OCI-LY7 (cell line): ENCODE results near the gene GLIPR1L2. TPM values are rescaled to one million over a fixed set of nuclear protein-coding genes. Genes with fewer than 3 reads are reported as not detected.

Source experiments
- BruUV-seq: library from RNA; stranded (reverse); fragments of 400-500 nt; replicated peaks from 2 replicates; lab custom pipeline; 2021; lab: Mats Ljungman, UMichigan
- CTCF ChIA-PET: fragments of 300-600 bp; sonication (Branson Sonifier 250); formaldehyde crosslinking; loops from one replicate; lab custom pipeline; 2022; ENCODE audit warnings: antibody characterized with exemption; ENCODE audit not compliant: unreplicated experiment; lab: Charles Lee
- POLR2A ChIA-PET: fragments of 300-600 bp; sonication (Branson Sonifier 250); formaldehyde crosslinking; loops from one replicate; lab custom pipeline; 2022; ENCODE audit warnings: antibody characterized with exemption; lab: Charles Lee
- DNase-seq: peaks from one replicate; pipeline ENCODE4 v3.0.0-alpha.2; 2015; ENCODE audit warnings: low spot score
- H2AFZ ChIP-seq: fragments of 200-600 bp; sonication (generic), shearing (Covaris generic); 2 replicates; pipeline ENCODE4 v1.6.1; 2014; ENCODE audit warnings: mild to moderate bottlenecking, antibody characterized with exemption, low read length, moderate library complexity
- H3K27ac ChIP-seq: fragments of 200-600 bp; sonication (generic); 2 replicates; pipeline ENCODE4 v1.5.1; 2014; ENCODE audit warnings: mixed run types, low read depth, mild to moderate bottlenecking, moderate library complexity, low read length, inconsistent platforms; ENCODE audit not compliant: poor library complexity, severe bottlenecking
- H3K36me3 ChIP-seq: fragments of 200-600 bp; sonication (generic); 2 replicates; pipeline ENCODE4 v1.6.1; 2014; ENCODE audit warnings: mild to moderate bottlenecking, antibody characterized with exemption, low read length, moderate library complexity, mixed read lengths; ENCODE audit not compliant: insufficient read depth
- H3K4me1 ChIP-seq: fragments of 200-600 bp; sonication (generic); 2 replicates; pipeline ENCODE4 v1.5.1; 2014; ENCODE audit warnings: mild to moderate bottlenecking, low read length; ENCODE audit not compliant: insufficient read depth, poor library complexity, severe bottlenecking
- H3K4me2 ChIP-seq: fragments of 200-600 bp; sonication (generic); 2 replicates; pipeline ENCODE4 v1.6.1; 2014; ENCODE audit warnings: mild to moderate bottlenecking, low read length
- H3K4me3 ChIP-seq: fragments of 200-600 bp; sonication (generic); 2 replicates; pipeline ENCODE4 v1.5.1; 2014; ENCODE audit warnings: mild to moderate bottlenecking, low read depth, low read length; ENCODE audit not compliant: poor library complexity, severe bottlenecking
- H3K79me2 ChIP-seq: fragments of 200-600 bp; sonication (generic); 2 replicates; pipeline ENCODE4 v1.6.1; 2016; ENCODE audit warnings: low read depth, mild to moderate bottlenecking, low read length, moderate library complexity, mixed read lengths; ENCODE audit not compliant: insufficient read depth
- H3K9me2 ChIP-seq: fragments of 200-600 bp; sonication (generic); 2 replicates; pipeline ENCODE4 v1.6.1; 2016; ENCODE audit warnings: mild to moderate bottlenecking, low read length, mixed read lengths; ENCODE audit not compliant: insufficient read depth
- H3K9me3 ChIP-seq: fragments of 200-600 bp; sonication (generic); 2 replicates; pipeline ENCODE4 v1.6.1; 2014; ENCODE audit warnings: mild to moderate bottlenecking, mixed run types, low read length, mixed read lengths
- H4K20me1 ChIP-seq: fragments of 200-600 bp; sonication (generic); 2 replicates; pipeline ENCODE4 v1.6.1; 2014; ENCODE audit warnings: mild to moderate bottlenecking, antibody characterized with exemption, low read length, moderate library complexity, mixed read lengths; ENCODE audit not compliant: insufficient read depth
- CTCF ChIP-seq: fragments of 200-600 bp; sonication (generic); conservative IDR thresholded peaks from 2 replicates; pipeline ENCODE4 v1.5.1; 2014; ENCODE audit warnings: mild to moderate bottlenecking, antibody characterized with exemption, low read length, moderate library complexity, mixed read lengths
- EZH2phosphoT487 ChIP-seq: fragments of 200-600 bp; sonication (generic); IDR thresholded peaks from 2 replicates; pipeline ENCODE4 v1.6.1; 2018; ENCODE audit warnings: low read depth, borderline replicate concordance, mild to moderate bottlenecking, mixed run types, antibody characterized with exemption, low read length, moderate library complexity, mixed read lengths
- intact Hi-C: fragments of 100-400 bp; cut with micrococcal nuclease; formaldehyde crosslinking; loops from one replicate; pipeline ENCODE4 v1.10.0; 2022; ENCODE audit not compliant: unreplicated experiment
- total RNA-seq, 2 experiments: library from RNA; depleted of rRNA in 1 of 2; stranded (reverse); fragments of >200 nt in 1 of 2; shearing (Covaris generic) in 1 of 2; gene quantifications; 2 replicates each; pipeline ENCODE4 v1.2.3, GENCODE V29; 2014 to 2022

The GLIPR1L2 gene
- total RNA-seq, 2 experiments from 2014 or later = not detected

GRCh38 chr12:75389706-75390105 is 1.2 kb upstream of the GLIPR1L2 start:
- Histone ChIP-seq H3K4me3 (no peak overlapping the region), H2AFZ (no peak overlapping the region), H3K9me3 (no peaks in the 10 kb centered on the region), H3K9me2 (no peaks in the 10 kb centered on the region), H4K20me1 (no peaks in the 10 kb centered on the region), H3K79me2 (no peaks in the 10 kb centered on the region), H3K4me1 (no peaks in the 10 kb centered on the region), H3K27ac (no peak overlapping the region), H3K36me3 (no peaks in the 10 kb centered on the region), H3K4me2 (no peak overlapping the region)
- ChIA-PET CTCF (no interaction called here), POLR2A (no interaction called here)
- BruUV-seq = no TSS peak
- intact Hi-C loops = no loop called here
- no peak for TF ChIP-seq EZH2phosphoT487
- no peak for TF ChIP-seq CTCF
- no peak for DNase-seq

GRCh38 chr12:75390156-75390898 is 562 bp upstream of the GLIPR1L2 start:
- no peak overlapping the region for H3K27ac ChIP-seq
- H3K36me3 ChIP-seq = no peaks in the 10 kb centered on the region
- H3K4me1 ChIP-seq = no peaks in the 10 kb centered on the region
- H3K79me2 ChIP-seq = no peaks in the 10 kb centered on the region
- no peak overlapping the region for H3K4me2 ChIP-seq
- no peaks in the 10 kb centered on the region for H4K20me1 ChIP-seq
- ChIA-PET CTCF (no interaction called here), POLR2A (interaction anchor here (0.6 kb wide), 1 partner anchor 16 kb away, joined by 4 read pairs; no protein-coding TSS in a partner anchor)
- no peak overlapping the region for H2AFZ ChIP-seq
- intact Hi-C loops = no loop called here
- TF ChIP-seq CTCF = no peak
- TF ChIP-seq EZH2phosphoT487 = no peak
- BruUV-seq = no TSS peak
- no peaks in the 10 kb centered on the region for H3K9me3 ChIP-seq
- no peak for DNase-seq
- H3K4me3 ChIP-seq = no peak overlapping the region
- no peaks in the 10 kb centered on the region for H3K9me2 ChIP-seq

- Histone ChIP-seq H2AFZ (no peak overlapping the region), H3K4me3 (no peak overlapping the region), H3K36me3 (no peaks in the 10 kb centered on the region), H3K9me3 (no peaks in the 10 kb centered on the region), H3K4me1 (no peaks in the 10 kb centered on the region), H3K9me2 (no peaks in the 10 kb centered on the region), H3K27ac (no peak overlapping the region), H4K20me1 (no peaks in the 10 kb centered on the region), H3K4me2 (no peak overlapping the region), H3K79me2 (no peaks in the 10 kb centered on the region)
- ChIA-PET POLR2A (interaction anchor here (0.8 to 1.2 kb wide), 2 partner anchors 12 to 167 kb away, joined by 4 to 5 read pairs; no protein-coding TSS in a partner anchor), CTCF (no interaction called here)
- TF ChIP-seq CTCF = no peak
- no peak for TF ChIP-seq EZH2phosphoT487
- intact Hi-C loops = no loop called here
- DNase-seq = no peak
- no TSS peak for BruUV-seq
These were observed 13.3 kb downstream of the GLIPR1L2 start for GRCh38 chr12:75404231-75404630.
